ENCODE measurements around the gene OR51G1. TPM values are rescaled to one million over a fixed set of nuclear protein-coding genes. Genes with fewer than 3 reads are reported as not detected.

Gene OR51G1
- total and polyA plus RNA-seq, 10 of the 15 experiments (the other 5 are each of a cell fraction or from before 2014, with no cell fraction given), result not detected

- Histone ChIP-seq H4K20me1 (ENCODE audit: control insufficient read depth, insufficient read depth) (no peaks in the 10 kb centered on the region), H3K79me2 (ENCODE audit: control insufficient read depth, insufficient read depth, low read length) (no peaks in the 10 kb centered on the region), H3K4me1 (ENCODE audit: control insufficient read depth, insufficient read depth, low read length) (no peaks in the 10 kb centered on the region), H3K4me3 (no peak overlapping the region), H3K9ac (ENCODE audit: control insufficient read depth, insufficient read depth, low read length) (no peak overlapping the region), H3K36me3 (ENCODE audit: control insufficient read depth in 2 of 2, insufficient read depth in 2 of 2, low read length in 1 of 2) (no peaks in the 10 kb centered on the region), H3K27me3 (replicated peaks in 1 of 2; ENCODE audit: control insufficient read depth in 2 of 2, insufficient read depth in 2 of 2, low read length in 1 of 2) (no peaks in the 10 kb centered on the region), H3K4me2 (ENCODE audit: control insufficient read depth, insufficient read depth) (no peak overlapping the region), H2AFZ (ENCODE audit: control insufficient read depth, low read depth, low read length) (no peak overlapping the region), H3K9me3 (replicated peaks; ENCODE audit: control insufficient read depth, insufficient read depth, low read length) (no peaks in the 10 kb centered on the region), H3K27ac (ENCODE audit: control insufficient read depth, insufficient read depth) (no peak overlapping the region)
- 0% methylated on average over 1 of the region's 1 CpG for WGBS (ENCODE audit: insufficient coverage, insufficient replicate concordance, low lambda C conversion rate, missing lambda C conversion rate)
- ATAC-seq (no peak), FAIRE-seq (no peak), DNase-seq (ENCODE audit: low read depth, low spot score) (no peak)
- ChIA-PET SMC1A (ENCODE audit: uncharacterized antibody, unreplicated experiment) (no interaction called here), RAD21 (ENCODE audit: unreplicated experiment) (no interaction called here), POLR2A (no interaction called here), CTCF (no interaction called here)
- TF ChIP-seq NR2C1 (IDR thresholded peaks at IDR 0.05) (no peak), RBBP5 (conservative IDR thresholded peaks at IDR 0.05) (no peak)
- TF ChIP-seq, protein P1, sequence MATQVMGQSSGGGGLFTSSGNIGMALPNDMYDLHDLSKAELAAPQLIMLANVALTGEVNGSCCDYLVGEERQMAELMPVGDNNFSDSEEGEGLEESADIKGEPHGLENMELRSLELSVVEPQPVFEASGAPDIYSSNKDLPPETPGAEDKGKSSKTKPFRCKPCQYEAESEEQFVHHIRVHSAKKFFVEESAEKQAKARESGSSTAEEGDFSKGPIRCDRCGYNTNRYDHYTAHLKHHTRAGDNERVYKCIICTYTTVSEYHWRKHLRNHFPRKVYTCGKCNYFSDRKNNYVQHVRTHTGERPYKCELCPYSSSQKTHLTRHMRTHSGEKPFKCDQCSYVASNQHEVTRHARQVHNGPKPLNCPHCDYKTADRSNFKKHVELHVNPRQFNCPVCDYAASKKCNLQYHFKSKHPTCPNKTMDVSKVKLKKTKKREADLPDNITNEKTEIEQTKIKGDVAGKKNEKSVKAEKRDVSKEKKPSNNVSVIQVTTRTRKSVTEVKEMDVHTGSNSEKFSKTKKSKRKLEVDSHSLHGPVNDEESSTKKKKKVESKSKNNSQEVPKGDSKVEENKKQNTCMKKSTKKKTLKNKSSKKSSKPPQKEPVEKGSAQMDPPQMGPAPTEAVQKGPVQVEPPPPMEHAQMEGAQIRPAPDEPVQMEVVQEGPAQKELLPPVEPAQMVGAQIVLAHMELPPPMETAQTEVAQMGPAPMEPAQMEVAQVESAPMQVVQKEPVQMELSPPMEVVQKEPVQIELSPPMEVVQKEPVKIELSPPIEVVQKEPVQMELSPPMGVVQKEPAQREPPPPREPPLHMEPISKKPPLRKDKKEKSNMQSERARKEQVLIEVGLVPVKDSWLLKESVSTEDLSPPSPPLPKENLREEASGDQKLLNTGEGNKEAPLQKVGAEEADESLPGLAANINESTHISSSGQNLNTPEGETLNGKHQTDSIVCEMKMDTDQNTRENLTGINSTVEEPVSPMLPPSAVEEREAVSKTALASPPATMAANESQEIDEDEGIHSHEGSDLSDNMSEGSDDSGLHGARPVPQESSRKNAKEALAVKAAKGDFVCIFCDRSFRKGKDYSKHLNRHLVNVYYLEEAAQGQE (IDR thresholded peaks at IDR 0.05; ENCODE audit: low read depth, low read length), result no peak
- intact Hi-C loops (cut with micrococcal nuclease; ENCODE audit: unreplicated experiment), result no loop called here
- in situ Hi-C loops (cut with MboI), result no loop called here
- BruUV-seq (replicated peaks), result no TSS peak
These were observed 38.7 kb upstream of the OR51G1 start for GRCh38 chr11:4962816-4963215.

GRCh38 chr11:4960877-4961276, 36.7 kb upstream of the OR51G1 start:
- Histone ChIP-seq H3K27me3 (replicated peaks in 1 of 2; ENCODE audit: control insufficient read depth in 2 of 2, insufficient read depth in 2 of 2, low read length in 1 of 2) (no peaks in the 10 kb centered on the region), H3K4me1 (ENCODE audit: control insufficient read depth, insufficient read depth, low read length) (no peaks in the 10 kb centered on the region), H3K36me3 (ENCODE audit: control insufficient read depth in 2 of 2, insufficient read depth in 2 of 2, low read length in 1 of 2) (no peaks in the 10 kb centered on the region), H3K9me3 (replicated peaks; ENCODE audit: control insufficient read depth, insufficient read depth, low read length) (no peaks in the 10 kb centered on the region), H3K4me3 (no peak overlapping the region), H3K4me2 (ENCODE audit: control insufficient read depth, insufficient read depth) (no peak overlapping the region), H3K79me2 (ENCODE audit: control insufficient read depth, insufficient read depth, low read length) (no peaks in the 10 kb centered on the region), H3K27ac (ENCODE audit: control insufficient read depth, insufficient read depth) (no peak overlapping the region), H2AFZ (ENCODE audit: control insufficient read depth, low read depth, low read length) (no peak overlapping the region), H4K20me1 (ENCODE audit: control insufficient read depth, insufficient read depth) (no peaks in the 10 kb centered on the region), H3K9ac (ENCODE audit: control insufficient read depth, insufficient read depth, low read length) (no peak overlapping the region)
- 19% methylated on average over 3 of the region's 3 CpGs for WGBS (ENCODE audit: insufficient coverage, insufficient replicate concordance, low lambda C conversion rate, missing lambda C conversion rate)
- RAD21 ChIA-PET (ENCODE audit: unreplicated experiment), result no interaction called here
- ATAC-seq (no peak), FAIRE-seq (no peak), DNase-seq (ENCODE audit: low read depth, low spot score) (no peak)
- in situ Hi-C loops (cut with MboI) (no loop called here), intact Hi-C loops (cut with micrococcal nuclease; ENCODE audit: unreplicated experiment) (no loop called here)
- TF ChIP-seq, protein P1 (IDR thresholded peaks at IDR 0.05; ENCODE audit: low read depth, low read length), result no peak
- no peak for TF ChIP-seq ZNF622 (IDR thresholded peaks at IDR 0.05)
- TF ChIP-seq MTA2 (IDR thresholded peaks at IDR 0.05; ENCODE audit: low read depth), result no peak
- CTCF ChIA-PET, result no interaction called here
- BruUV-seq (replicated peaks), result no TSS peak
- POLR2A ChIA-PET, result no interaction called here
- SMC1A ChIA-PET (ENCODE audit: uncharacterized antibody, unreplicated experiment), result no interaction called here

Data from GM12878 (cell line).